Skin epidermis (tissue), 12 donors: ENCODE measurements around the gene BSN.

Experiments used
- H3K27ac ChIP-seq, 21 experiments: fragments of 200-600 bp; sonication (generic) in 11 of 21; one replicate each; pipeline ENCODE4 v1.5.0; 2020; ENCODE audit warnings: mild to moderate bottlenecking in 3 of 21, inconsistent platforms in 2 of 21, moderate library complexity in 2 of 21
- H3K4me3 ChIP-seq, 7 experiments: fragments of 200-600 bp; sonication (generic) in 2 of 7; one replicate each; pipeline ENCODE4 v1.5.0; 2020; ENCODE audit warnings: inconsistent platforms in 2 of 7, mild to moderate bottlenecking in 2 of 7, moderate library complexity in 1 of 7

Gene BSN

GRCh38 chr3:49650637-49651036 is 96.4 kb downstream of the BSN start:
- Histone ChIP-seq H3K4me3 (no peak overlapping the region), H3K27ac (no peak overlapping the region)

GRCh38 chr3:49652218-49652902 is 98.1 kb downstream of the BSN start:
- Histone ChIP-seq H3K4me3 (no peak overlapping the region), H3K27ac (no peak overlapping the region)

GRCh38 chr3:49652903-49653415 is 98.7 kb downstream of the BSN start:
- Histone ChIP-seq H3K27ac (no peak overlapping the region), H3K4me3 (no peak overlapping the region)

- Histone ChIP-seq H3K27ac (no peak overlapping the region), H3K4me3 (no peak overlapping the region)
These were observed 99.3 kb downstream of the BSN start for GRCh38 chr3:49653621-49654020.

- H3K4me3 ChIP-seq, result no peak overlapping the region
- H3K27ac ChIP-seq, result no peak overlapping the region
These were observed 100.0 kb downstream of the BSN start for GRCh38 chr3:49654176-49654825.

- Histone ChIP-seq H3K27ac (no peak overlapping the region), H3K4me3 (no peak overlapping the region)
These were observed 100.8 kb downstream of the BSN start for GRCh38 chr3:49654955-49655556.

- Histone ChIP-seq H3K27ac (no peak overlapping the region), H3K4me3 (no peak overlapping the region)
These were observed 101.5 kb downstream of the BSN start for GRCh38 chr3:49655731-49656285.

GRCh38 chr3:49656541-49657112 is 102.3 kb downstream of the BSN start:
- no peak overlapping the region for H3K27ac ChIP-seq
- no peak overlapping the region for H3K4me3 ChIP-seq

GRCh38 chr3:49657208-49657915 is 103.1 kb downstream of the BSN start:
- no peak overlapping the region for H3K4me3 ChIP-seq

GRCh38 chr3:49658711-49659110 is 104.4 kb downstream of the BSN start:
- H3K4me3 ChIP-seq, result no peak overlapping the region
- H3K27ac ChIP-seq, result no peak overlapping the region

More at GRCh38 chr3:49657208-49657915, 103.1 kb downstream of the BSN start:
- no peak overlapping the region for H3K27ac ChIP-seq

GRCh38 chr3:49659756-49660155 is 105.5 kb downstream of the BSN start:
- no peak overlapping the region for H3K4me3 ChIP-seq
- H3K27ac ChIP-seq, result no peak overlapping the region

- Histone ChIP-seq H3K27ac (no peak overlapping the region), H3K4me3 (no peak overlapping the region)
These were observed 107.0 kb downstream of the BSN start for GRCh38 chr3:49661281-49661680.

GRCh38 chr3:49662021-49662420 is 107.7 kb downstream of the BSN start:
- Histone ChIP-seq H3K4me3 (no peak overlapping the region), H3K27ac (no peak overlapping the region)

- no peak overlapping the region for H3K4me3 ChIP-seq
- H3K27ac ChIP-seq, result no peak overlapping the region
These were observed 108.6 kb downstream of the BSN start for GRCh38 chr3:49662720-49663413.

- H3K4me3 ChIP-seq, result no peak overlapping the region
- no peak overlapping the region for H3K27ac ChIP-seq
These were observed 109.6 kb downstream of the BSN start for GRCh38 chr3:49663831-49664230.

- no peak overlapping the region for H3K4me3 ChIP-seq
- H3K27ac ChIP-seq, result no peak overlapping the region
These were observed 110.0 kb downstream of the BSN start for GRCh38 chr3:49664300-49664699.

GRCh38 chr3:49665822-49666519 is 111.7 kb downstream of the BSN start:
- Histone ChIP-seq H3K27ac (no peak overlapping the region), H3K4me3 (no peak overlapping the region)

- H3K4me3 ChIP-seq, result no peak overlapping the region
- no peak overlapping the region for H3K27ac ChIP-seq
These were observed 112.3 kb downstream of the BSN start for GRCh38 chr3:49666592-49666991.
